Stomach (tissue), 9 donors: ENCODE data around the gene RGS6. TPM values are rescaled to one million over a fixed set of nuclear protein-coding genes. Genes with fewer than 3 reads are reported as not detected.

Experiments
- DNase-seq, 2 donors: peaks; one replicate each; pipeline versions ENCODE4 v3.0.0 to v3.0.0-alpha.2; 2013 to 2019
- H3K27ac ChIP-seq, 5 donors: fragments of 200-600 bp in 4 of 5; sonication (generic) in 4 of 5; one replicate each; pipeline ENCODE4 v1.5.1; 2013 to 2019; ENCODE audit warnings: mild to moderate bottlenecking in 1 of 5, moderate library complexity in 1 of 5
- H3K27me3 ChIP-seq, 3 donors: fragments of 200-600 bp; sonication (generic); one replicate each; pipeline ENCODE4 v1.5.1; 2017 to 2019; ENCODE audit warnings: mixed run types in 1 of 3
- H3K36me3 ChIP-seq, 4 donors: fragments of 200-600 bp; sonication (generic); 1 replicate in 3 of 4; 2 replicates in 1 of 4; pipeline ENCODE4 v1.5.1; 2016 to 2019
- H3K4me1 ChIP-seq, 4 donors: fragments of 200-600 bp; sonication (generic); one replicate each; pipeline ENCODE4 v1.5.1; 2016 to 2019
- H3K4me3 ChIP-seq, 4 donors: fragments of 200-600 bp; sonication (generic) in 3 of 4; one replicate each; pipeline ENCODE4 v1.5.1; 2016 to 2019; ENCODE audit warnings: mild to moderate bottlenecking in 1 of 4
- H3K9me3 ChIP-seq, 4 donors: fragments of 200-600 bp; sonication (generic); one replicate each; pipeline ENCODE4 v1.5.1; 2016 to 2019
- CTCF ChIP-seq, 7 experiments: fragments of 450-650 bp in 4 of 7; fragments of 200-600 bp in 3 of 7; sonication (generic) in 3 of 7; IDR thresholded peaks; one replicate each; pipeline ENCODE4 v1.5.1; 2016 to 2019; ENCODE audit warnings: antibody characterized with exemption in 7 of 7, control low read depth in 2 of 7, mild to moderate bottlenecking in 1 of 7
- EP300 ChIP-seq: sonication (generic); formaldehyde crosslinking; IDR thresholded peaks from one replicate; pipeline ENCODE4 v1.6.1; 2017; ENCODE audit warnings: antibody characterized with exemption
- POLR2A ChIP-seq, 4 donors: fragments of 450-650 bp; IDR thresholded peaks; one replicate each; pipeline ENCODE4 v1.6.1; 2016; ENCODE audit warnings: antibody characterized with exemption in 4 of 4, control low read depth in 2 of 4, mild to moderate bottlenecking in 1 of 4, moderate library complexity in 1 of 4
- POLR2AphosphoS5 ChIP-seq, 3 donors: sonication (generic); formaldehyde crosslinking; IDR thresholded peaks; one replicate each; pipeline ENCODE4 v1.6.1; 2016; ENCODE audit warnings: antibody characterized with exemption in 3 of 3
- WGBS, 5 donors: extraction: QIAGEN DNeasy Blood & Tissue Kit in 3 of 5; methylation state at CpG; one replicate each; pipeline versions ENCODE4 v1.1.5 to v1.1.7; 2013 to 2018; 5-methylcytosine and 5-hydroxymethylcytosine counted together
- intact Hi-C: fragments of 100-400 bp; cut with DNase I; formaldehyde crosslinking; loops from one replicate; pipeline ENCODE4 v1.15.1; 2023; ENCODE audit warnings: low total_unique reads
- polyA plus RNA-seq, 3 donors: library from polyadenylated mRNA; stranded (reverse); fragments of 200-250 nt; gene quantifications; one replicate each; pipeline ENCODE4 v1.2.3, GENCODE V29; 2013
- total RNA-seq, 5 donors: library from RNA; depleted of rRNA; stranded (reverse); fragments of >200 nt; gene quantifications; one replicate each; pipeline versions ENCODE4 v1.1.0 to v1.2.3, GENCODE V29; 2014 to 2016
- donor health status: healthy with polysubstance abuse.
- donor health status: Bipolar disorder and iron deficiency.
- donor health status: healthy.

The RGS6 gene
- total and polyA plus RNA-seq, 8 donors = 0.25 to 18.0 (median 0.92) TPM; not detected in 1

DNA sequence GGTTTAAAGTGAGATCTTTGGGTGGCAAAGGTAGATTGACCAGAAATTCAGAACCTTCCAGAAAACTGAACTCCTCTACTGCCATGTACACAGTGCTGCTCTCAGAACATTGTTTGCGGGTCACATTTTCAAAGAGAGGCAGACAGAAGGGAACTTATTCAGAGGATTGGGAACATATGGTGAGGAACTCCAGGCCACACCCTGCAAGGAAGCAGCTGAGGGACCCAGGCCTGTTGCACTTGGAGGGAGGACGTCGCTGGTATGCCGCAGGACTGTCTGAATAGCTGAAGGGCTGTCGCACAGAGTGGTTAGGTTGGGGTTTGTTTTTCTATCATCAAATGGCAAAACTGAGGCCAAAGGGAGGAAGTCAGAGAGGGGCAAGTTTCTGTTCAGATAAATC, 520.5 kb downstream of the RGS6 start:
- H3K4me3 ChIP-seq = no peak overlapping the region
- TF ChIP-seq POLR2A (IDR thresholded peaks at IDR 0.05) (no peak), EP300 (no peak), POLR2AphosphoS5 (IDR thresholded peaks at IDR 0.05) (no peak), CTCF (IDR thresholded peaks at IDR 0.05) (no peak)
- H3K4me1 ChIP-seq = peaks cover 4 to 24% (median 18%) of the 10 kb centered on the region in 4 donors
- no peak overlapping the region for H3K27ac ChIP-seq
- 86 to 95% (median 93%) methylated on average over 5 of the region's 5 CpGs for WGBS, 5 donors
- intact Hi-C loops = no loop called here
- H3K36me3 ChIP-seq = no peaks in the 10 kb centered on the region
- peaks cover 0 to 14% (median 0%) of the 10 kb centered on the region in 3 donors for H3K27me3 ChIP-seq
- no peaks in the 10 kb centered on the region for H3K9me3 ChIP-seq
- DNase-seq = no peak

DNA sequence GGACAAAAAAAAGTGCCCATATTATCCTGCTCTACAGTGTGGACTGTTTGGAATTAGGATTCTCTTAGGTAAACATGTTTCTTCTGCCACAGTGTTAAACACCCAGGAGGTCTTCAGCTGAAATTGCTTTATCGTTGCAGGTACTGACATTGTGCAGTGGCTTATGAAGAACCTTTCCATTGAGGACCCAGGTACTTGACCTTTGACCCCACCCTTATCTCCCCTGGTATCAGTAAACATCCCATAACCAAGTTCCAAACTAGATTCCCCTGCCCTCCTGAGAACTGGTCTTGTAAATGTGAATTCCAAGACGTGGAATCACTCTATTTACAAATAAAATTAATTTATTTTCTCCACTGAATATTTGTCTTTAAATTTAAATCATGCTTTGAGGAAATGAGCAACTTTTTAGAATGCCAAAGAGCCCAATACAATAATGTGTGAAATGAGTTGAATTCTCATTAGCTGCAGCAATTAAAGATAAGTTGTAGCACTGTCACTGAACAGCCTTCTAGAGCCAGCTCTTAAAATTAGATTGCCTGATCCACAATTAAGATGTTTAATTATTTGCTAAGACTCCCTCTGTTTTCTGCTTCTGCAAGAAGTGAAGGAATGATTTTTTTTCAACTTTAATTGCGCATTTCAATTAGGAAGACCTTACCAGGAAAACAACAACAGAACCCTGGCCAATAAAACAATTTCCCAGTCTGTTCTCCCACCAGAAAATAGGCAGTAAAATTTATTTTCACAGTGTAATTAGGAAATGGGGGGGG, 522.3 kb downstream of the RGS6 start:
- H3K9me3 ChIP-seq = no peaks in the 10 kb centered on the region
- H3K4me1 ChIP-seq = peaks cover 4 to 24% (median 18%) of the 10 kb centered on the region in 4 donors
- 57 to 68% (median 61%) methylated on average over 3 of the region's 3 CpGs for WGBS, 5 donors
- H3K36me3 ChIP-seq = no peaks in the 10 kb centered on the region
- intact Hi-C loops = no loop called here
- H3K4me3 ChIP-seq = no peak overlapping the region
- TF ChIP-seq EP300 (no peak), CTCF (IDR thresholded peaks at IDR 0.05) (no peak), POLR2A (IDR thresholded peaks at IDR 0.05) (no peak), POLR2AphosphoS5 (IDR thresholded peaks at IDR 0.05) (no peak)
- H3K27me3 ChIP-seq = peaks cover 0 to 14% (median 0%) of the 10 kb centered on the region in 3 donors
- no peak for DNase-seq
- H3K27ac ChIP-seq = no peak overlapping the region

GRCh38 chr14:72457641-72458040, 525.4 kb downstream of the RGS6 start:
- 75 to 95% (median 91%) methylated on average over 4 of the region's 4 CpGs for WGBS, 5 donors
- Histone ChIP-seq H3K4me1 (no peaks in the 10 kb centered on the region), H3K4me3 (no peak overlapping the region), H3K9me3 (no peaks in the 10 kb centered on the region), H3K36me3 (no peaks in the 10 kb centered on the region), H3K27ac (no peak overlapping the region), H3K27me3 (no peaks in the 10 kb centered on the region)
- no peak for TF ChIP-seq CTCF (IDR thresholded peaks at IDR 0.05)
- no peak for TF ChIP-seq POLR2AphosphoS5 (IDR thresholded peaks at IDR 0.05)
- TF ChIP-seq EP300 = no peak
- no peak for TF ChIP-seq POLR2A (IDR thresholded peaks at IDR 0.05)
- intact Hi-C loops = no loop called here
- no peak for DNase-seq

- 67 to 83% (median 71%) methylated on average over 2 of the region's 2 CpGs for WGBS, 5 donors
- H3K36me3 ChIP-seq = no peaks in the 10 kb centered on the region
- H3K4me3 ChIP-seq = no peak overlapping the region
- no peak for TF ChIP-seq POLR2A (IDR thresholded peaks at IDR 0.05)
- no peak for TF ChIP-seq CTCF (IDR thresholded peaks at IDR 0.05)
- TF ChIP-seq POLR2AphosphoS5 (IDR thresholded peaks at IDR 0.05) = no peak
- TF ChIP-seq EP300 = no peak
- intact Hi-C loops = no loop called here
- H3K4me1 ChIP-seq = no peaks in the 10 kb centered on the region
- peaks cover 0 to 16% (median 10%) of the 10 kb centered on the region in 4 donors for H3K9me3 ChIP-seq
- DNase-seq = no peak
- no peak overlapping the region for H3K27ac ChIP-seq
- H3K27me3 ChIP-seq = no peaks in the 10 kb centered on the region
Measured at GRCh38 chr14:72462056-72462455, 529.8 kb downstream of the RGS6 start.
